Ovary (tissue), 9 donors: ENCODE measurements around the gene SUCO. TPM values are rescaled to one million over a fixed set of nuclear protein-coding genes. Genes with fewer than 3 reads are reported as not detected.

ENCODE experiments used
- DNase-seq, 5 donors: peaks; one replicate each; pipeline ENCODE4 v3.0.0-alpha.2; 2019 to 2020
- H3K27ac ChIP-seq, 2 donors: fragments of 200-600 bp; one replicate each; pipeline versions ENCODE4 v1.5.1 to v1.8.0; 2019 to 2022
- H3K27me3 ChIP-seq: fragments of 200-600 bp; one replicate; pipeline ENCODE4 v1.8.0; 2022
- H3K36me3 ChIP-seq: fragments of 200-600 bp; sonication (generic); one replicate; pipeline ENCODE4 v1.5.1; 2019
- H3K4me1 ChIP-seq: one replicate; pipeline ENCODE4 v1.8.1; 2013; ENCODE audit warnings: mild to moderate bottlenecking, moderate library complexity; ENCODE audit not compliant: insufficient read depth
- H3K4me3 ChIP-seq: fragments of 200-600 bp; sonication (generic); one replicate; pipeline ENCODE4 v1.5.1; 2017
- H3K9me3 ChIP-seq, 2 donors: fragments of 200-600 bp in 1 of 2; sonication (generic) in 1 of 2; one replicate each; pipeline versions ENCODE4 v1.5.1 to v1.8.1; 2013 to 2019; ENCODE audit warnings: mild to moderate bottlenecking in 1 of 2, moderate library complexity in 1 of 2
- CTCF ChIP-seq, 3 donors: fragments of 450-650 bp in 2 of 3; fragments of 200-600 bp in 1 of 3; IDR thresholded peaks; one replicate each; pipeline versions ENCODE4 v1.5.1 to v1.8.0; 2016 to 2022; ENCODE audit warnings: antibody characterized with exemption in 3 of 3, mild to moderate bottlenecking in 1 of 3
- EP300 ChIP-seq: sonication (generic); formaldehyde crosslinking; IDR thresholded peaks from one replicate; pipeline ENCODE4 v1.6.1; 2017; ENCODE audit warnings: antibody characterized with exemption
- POLR2A ChIP-seq: fragments of 450-650 bp; IDR thresholded peaks from one replicate; pipeline ENCODE4 v1.6.1; 2017; ENCODE audit warnings: antibody characterized with exemption, mild to moderate bottlenecking, moderate library complexity
- WGBS, 3 donors: extraction: QIAGEN DNeasy Blood & Tissue Kit in 1 of 3; methylation state at CpG; one replicate each; pipeline versions ENCODE4 v1.1.5 to v1.1.7; 2013 to 2017; 5-methylcytosine and 5-hydroxymethylcytosine counted together
- intact Hi-C, 4 donors: fragments of 100-400 bp; cut with DNase I; formaldehyde crosslinking; loops; one replicate each; pipeline versions ENCODE4 v1.11.0 to v1.15.1; 2022 to 2023
- polyA plus RNA-seq, 2 donors: library from polyadenylated mRNA; stranded (reverse); fragments of 200-250 nt in 1 of 2; fragments of 350-450 nt in 1 of 2; fragmentation: Illumina TruSeq in 1 of 2; extraction: RNeasy Lipid Tissue Mini Kit (QIAGEN cat#74804) in 1 of 2; gene quantifications; one replicate each; pipeline ENCODE4 v1.2.3, GENCODE V29; 2013 to 2014
- total RNA-seq, 7 donors: library from RNA; depleted of rRNA in 2 of 7; stranded (reverse); fragments of >200 nt in 2 of 7; fragmentation: NEBNext Ultra II Directional in 3 of 7; extraction: Animal tissue kit (Norgen Biotek cat#: 25700) in 3 of 7; gene quantifications; one replicate each; pipeline versions ENCODE4 v1.1.0 to v1.2.4, GENCODE V29; 2016 to 2023
- donor health status: DM: no; HTN: no; CAD: no; lungs with moderate emphysema.
- donor health status: DM: no; HTN: no; CAD: no.
- donor health status: Bipolar disorder and iron deficiency.
- donor health status: DM: yes; HTN: yes; CAD: no.
- donor health status: DM: no; HTN: no; CAD: no.
- donor health status: DM: yes; HTN: yes; CAD: no.

SUCO gene
- total and polyA plus RNA-seq, 9 donors: 14.0 to 68.1 (median 55.5) TPM

DNA sequence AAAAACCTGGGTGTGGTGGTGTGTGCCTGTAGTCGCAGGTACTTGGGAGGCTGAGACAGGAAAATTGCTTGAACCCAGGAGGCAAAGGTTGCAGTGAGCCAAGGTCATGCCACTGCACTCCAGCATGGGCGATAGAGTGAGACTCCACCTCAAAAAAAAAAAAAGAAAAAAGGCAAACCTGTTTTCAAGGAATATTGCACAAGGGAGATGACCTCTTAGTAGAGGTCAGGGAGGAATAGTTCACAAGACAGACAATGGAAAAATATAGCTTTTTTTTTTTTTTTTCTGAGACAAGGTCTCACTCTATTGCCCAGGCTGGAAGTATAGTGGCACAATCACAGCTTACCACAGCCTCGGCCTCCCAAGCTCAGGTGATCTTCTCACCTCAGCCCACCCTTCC, 22.5 kb upstream of the SUCO start:
- intact Hi-C loops: no loop called here
- no peak for DNase-seq

GRCh38 chr1:172512591-172512990, 20.4 kb upstream of the SUCO start:
- no peak overlapping the region for H3K4me3 ChIP-seq
- no peak overlapping the region for H3K27ac ChIP-seq
- H3K9me3 ChIP-seq: no peaks in the 10 kb centered on the region
- no peak for DNase-seq
- no peaks in the 10 kb centered on the region for H3K4me1 ChIP-seq
- TF ChIP-seq EP300: no peak
- TF ChIP-seq CTCF (IDR thresholded peaks at IDR 0.05): no peak
- TF ChIP-seq POLR2A: no peak
- no peaks in the 10 kb centered on the region for H3K36me3 ChIP-seq
- intact Hi-C loops: no loop called here
- H3K27me3 ChIP-seq: no peaks in the 10 kb centered on the region

More for the DNA sequence above, 22.5 kb upstream of the SUCO start:
- TF ChIP-seq EP300: no peak
- no peak for TF ChIP-seq CTCF (IDR thresholded peaks at IDR 0.05)
- no peak for TF ChIP-seq POLR2A
- Histone ChIP-seq H3K4me1 (no peaks in the 10 kb centered on the region), H3K9me3 (no peaks in the 10 kb centered on the region), H3K36me3 (no peaks in the 10 kb centered on the region), H3K27ac (no peak overlapping the region), H3K4me3 (no peak overlapping the region), H3K27me3 (no peaks in the 10 kb centered on the region)
- 87 to 94% (median 88%) methylated on average over 3 of the region's 3 CpGs for WGBS, 3 donors

DNA sequence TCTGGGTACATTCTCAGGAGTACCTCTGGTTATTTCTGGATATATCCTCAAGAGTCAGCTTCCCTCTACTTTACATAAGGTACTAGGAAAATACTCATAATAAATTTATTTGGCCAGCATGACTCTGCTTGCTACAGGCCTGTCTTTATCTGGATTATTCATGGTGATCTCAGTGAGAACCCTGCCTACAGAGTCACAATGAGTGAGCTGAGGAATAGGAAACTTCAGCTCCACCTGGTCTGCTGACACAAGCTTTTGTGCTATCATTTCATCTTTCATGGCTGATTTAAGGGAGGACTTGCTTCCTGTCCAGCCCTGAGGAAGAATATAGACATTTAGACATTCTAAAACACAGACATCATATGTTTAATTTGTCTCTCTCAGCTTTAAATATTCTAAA, 19.5 kb upstream of the SUCO start:
- H3K9me3 ChIP-seq: no peaks in the 10 kb centered on the region
- H3K4me1 ChIP-seq: no peaks in the 10 kb centered on the region
- intact Hi-C loops: no loop called here
- no peaks in the 10 kb centered on the region for H3K36me3 ChIP-seq
- TF ChIP-seq POLR2A: no peak
- TF ChIP-seq CTCF (IDR thresholded peaks at IDR 0.05): no peak
- no peak for TF ChIP-seq EP300
- no peak for DNase-seq
- no peak overlapping the region for H3K4me3 ChIP-seq
- no peak overlapping the region for H3K27ac ChIP-seq
- H3K27me3 ChIP-seq: no peaks in the 10 kb centered on the region

DNA sequence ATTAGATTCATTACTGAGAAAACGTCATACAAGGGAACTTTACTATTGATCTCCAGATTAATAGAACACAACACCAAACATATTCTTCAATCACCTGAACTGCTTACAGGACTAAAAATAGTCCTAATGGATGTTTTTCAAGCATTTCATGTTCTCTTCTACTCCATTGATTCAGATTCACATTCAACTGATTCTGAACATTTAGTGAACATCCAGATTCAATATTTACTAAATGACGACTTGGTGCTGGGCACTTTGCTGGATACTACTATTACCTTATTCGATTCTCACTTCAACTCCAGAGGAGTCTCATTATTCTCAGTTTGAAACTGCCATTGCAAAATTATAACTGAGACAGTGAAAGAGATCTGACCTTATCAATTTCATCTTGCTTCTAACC, 18.8 kb upstream of the SUCO start:
- Histone ChIP-seq H3K27ac (no peak overlapping the region), H3K4me1 (no peaks in the 10 kb centered on the region), H3K4me3 (no peak overlapping the region), H3K36me3 (no peaks in the 10 kb centered on the region), H3K27me3 (no peaks in the 10 kb centered on the region), H3K9me3 (no peaks in the 10 kb centered on the region)
- TF ChIP-seq EP300: no peak
- no peak for TF ChIP-seq CTCF (IDR thresholded peaks at IDR 0.05)
- no peak for TF ChIP-seq POLR2A
- intact Hi-C loops: no loop called here
- no peak for DNase-seq
- 78 to 83% (median 80%) methylated on average over 3 of the region's 3 CpGs for WGBS, 3 donors

DNA sequence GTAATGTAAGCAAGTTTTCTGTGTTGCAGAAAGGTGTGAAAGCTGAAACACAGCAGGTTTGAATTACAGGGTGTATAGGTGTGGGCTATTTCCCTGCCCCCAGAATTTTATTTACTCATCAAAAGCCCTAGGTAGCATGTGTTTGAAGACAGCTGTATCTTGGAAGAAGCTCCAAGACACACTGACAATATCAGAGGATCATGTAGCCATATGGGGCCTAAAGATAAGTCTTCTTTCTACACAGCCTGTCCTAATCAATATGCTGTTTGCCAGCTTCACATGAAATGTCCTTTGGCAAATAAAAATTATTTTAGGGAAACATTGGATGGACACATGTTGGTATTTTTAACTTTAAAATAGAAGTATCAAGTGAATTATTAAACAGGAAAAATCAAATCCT, 17.5 kb upstream of the SUCO start:
- intact Hi-C loops: no loop called here
- TF ChIP-seq EP300: no peak
- no peak for TF ChIP-seq POLR2A
- TF ChIP-seq CTCF (IDR thresholded peaks at IDR 0.05): no peak
- no peak overlapping the region for H3K4me3 ChIP-seq

More for the DNA sequence above, 17.5 kb upstream of the SUCO start:
- no peaks in the 10 kb centered on the region for H3K27me3 ChIP-seq
- no peaks in the 10 kb centered on the region for H3K4me1 ChIP-seq
- no peaks in the 10 kb centered on the region for H3K9me3 ChIP-seq
- no peak overlapping the region for H3K27ac ChIP-seq
- no peaks in the 10 kb centered on the region for H3K36me3 ChIP-seq
- DNase-seq: no peak
